Measurements from ENCODE around the gene RBMS3.
A peak's percentile ranks its signal among the peaks of the same experiment; 100 is the strongest.

Gene RBMS3

DNA sequence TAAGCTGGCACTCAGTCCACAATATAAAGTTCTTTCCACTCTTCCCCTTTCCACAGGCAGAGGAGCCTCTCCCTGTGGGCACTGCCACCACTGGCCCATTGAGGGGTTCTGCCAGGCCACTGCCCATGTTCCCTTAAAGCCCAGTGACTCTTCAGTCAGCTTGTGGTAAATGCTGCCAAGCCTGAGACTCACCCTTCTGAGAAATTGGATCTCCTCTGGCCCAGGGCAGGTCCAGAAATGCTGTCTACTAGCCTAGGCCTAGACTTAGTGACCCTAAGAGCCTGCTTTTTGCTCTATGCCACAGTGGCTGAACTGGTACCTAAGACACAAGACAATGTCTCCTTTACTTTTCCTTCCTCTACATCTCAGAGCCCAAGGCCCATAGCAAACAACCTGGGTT, 295.8 kb downstream of the RBMS3 start:
- DNase-seq (ENCODE audit: low read depth), result no peak

- DNase-seq (ENCODE audit: low read depth), result no peak
These were observed 296.4 kb downstream of the RBMS3 start for GRCh38 chr3:29577250-29577649.

DNA sequence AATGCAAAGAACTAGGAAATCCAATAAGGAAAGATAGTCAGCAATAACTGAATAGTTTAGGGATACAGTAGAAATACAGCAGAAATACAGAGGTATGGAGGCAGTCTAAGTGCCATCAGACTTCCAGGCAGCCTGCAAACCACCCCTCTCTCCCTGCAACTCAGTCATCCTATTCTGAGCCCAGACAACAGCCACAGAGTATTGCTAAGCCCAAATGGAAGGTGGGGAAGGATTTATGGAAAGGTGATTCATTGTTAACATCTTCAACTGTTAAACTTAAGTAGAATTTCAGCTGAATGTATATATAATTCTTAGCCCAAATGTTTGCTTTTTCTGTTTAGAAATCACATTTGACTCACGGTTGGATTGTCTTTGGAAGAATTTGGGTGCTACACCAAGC, 300.4 kb downstream of the RBMS3 start:
- DNase-seq (ENCODE audit: low read depth), result no peak

DNA sequence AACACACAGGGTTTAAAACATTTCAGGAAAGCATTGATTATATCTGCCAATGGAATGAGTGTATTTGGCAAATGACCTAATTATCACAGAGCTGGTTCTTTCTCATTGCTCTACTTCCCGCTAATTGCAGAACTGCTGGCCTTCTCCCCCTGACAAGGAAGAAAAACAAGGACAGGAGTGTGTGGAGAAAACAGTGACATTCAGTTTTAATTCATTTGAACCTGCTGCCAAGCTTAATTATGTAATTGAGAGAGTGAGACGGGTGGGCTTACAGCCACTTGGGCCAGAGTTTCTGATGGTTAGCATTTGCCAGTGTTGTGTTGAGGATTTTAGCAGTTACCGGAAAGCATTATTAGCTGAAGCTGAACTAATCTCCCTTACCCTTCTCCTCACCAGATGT, 301.4 kb downstream of the RBMS3 start:
- DNase-seq (ENCODE audit: low read depth), result no peak

GRCh38 chr3:29583861-29584260, 303.0 kb downstream of the RBMS3 start:
- DNase-seq (ENCODE audit: low read depth), result peak; percentile 83

GRCh38 chr3:29585368-29585767, 304.5 kb downstream of the RBMS3 start:
- no peak for DNase-seq (ENCODE audit: low read depth)

- no peak for DNase-seq (ENCODE audit: low read depth)
These were observed 306.5 kb downstream of the RBMS3 start for GRCh38 chr3:29587340-29587739.

DNA sequence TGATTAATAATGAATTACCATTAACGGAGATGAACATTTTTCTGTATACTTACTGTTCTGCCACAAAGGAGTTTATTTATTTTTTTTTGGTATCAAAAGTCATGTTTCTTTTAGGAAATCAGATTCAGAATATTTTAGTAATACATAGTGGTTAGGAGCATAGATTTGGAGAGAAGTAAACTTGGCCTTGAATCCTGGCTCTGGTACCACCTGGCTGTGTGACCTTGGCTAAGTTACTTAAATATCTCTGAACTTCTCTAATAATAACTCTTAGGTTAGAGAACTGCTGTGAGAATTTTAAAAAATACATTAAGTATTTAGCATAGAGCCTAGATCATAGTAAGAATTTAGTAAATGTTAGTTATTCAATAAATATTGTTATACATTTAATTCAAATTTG, 309.1 kb downstream of the RBMS3 start:
- no peak for DNase-seq (ENCODE audit: low read depth)

- no peak for DNase-seq (ENCODE audit: low read depth)
These were observed 309.6 kb downstream of the RBMS3 start for GRCh38 chr3:29590461-29590860.

GRCh38 chr3:29591579-29591978, 310.7 kb downstream of the RBMS3 start:
- DNase-seq (ENCODE audit: low read depth), result peak; percentile 27

- no peak for DNase-seq (ENCODE audit: low read depth)
These were observed 312.9 kb downstream of the RBMS3 start for GRCh38 chr3:29593802-29594201.

DNA sequence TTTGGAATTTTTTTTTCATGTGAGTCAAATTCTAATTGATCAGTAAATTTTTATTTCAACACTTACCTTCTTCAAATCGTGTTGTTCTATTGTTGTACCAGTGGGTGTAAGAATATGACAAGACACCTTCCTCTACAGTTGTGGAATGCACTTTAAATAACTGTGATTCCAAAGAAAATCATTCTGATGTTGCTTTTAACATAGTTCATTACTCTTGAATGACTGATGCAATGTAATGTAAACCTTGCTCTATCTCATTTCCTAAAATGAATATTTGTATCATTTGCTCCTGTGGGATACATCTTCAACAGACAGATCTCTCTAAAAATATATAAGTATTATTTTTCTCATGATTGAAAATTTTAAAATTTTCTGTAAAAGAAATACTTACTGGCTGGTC, 313.4 kb downstream of the RBMS3 start:
- DNase-seq (ENCODE audit: low read depth), result no peak

DNA sequence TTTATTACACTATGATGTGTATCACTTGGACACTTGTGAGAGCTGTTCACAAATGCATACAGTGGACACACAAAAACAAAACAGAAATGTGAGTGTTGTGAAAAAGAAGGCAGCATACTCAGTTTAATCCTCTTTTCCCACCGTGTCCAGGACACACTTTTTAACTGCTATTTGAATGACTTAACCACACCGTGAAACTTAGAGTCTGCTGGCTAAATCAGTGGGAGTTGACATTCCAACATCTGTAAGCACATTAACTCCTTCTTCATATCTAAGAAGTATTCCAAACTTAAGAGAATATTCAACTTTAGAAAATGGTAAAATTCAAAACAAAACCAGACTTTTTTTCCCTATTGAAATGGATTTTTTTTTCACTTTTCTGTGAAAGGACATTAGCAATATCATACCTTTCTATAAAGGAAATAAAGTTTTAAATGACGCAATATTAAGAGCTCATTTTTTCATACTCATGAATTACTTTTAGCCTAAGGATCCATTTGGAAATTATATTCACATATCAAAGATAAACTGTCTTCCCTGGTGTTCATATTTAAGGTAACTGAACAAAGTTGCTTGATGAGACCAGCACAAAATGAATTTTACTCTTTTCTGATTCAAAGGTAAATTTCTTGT, 316.6 kb downstream of the RBMS3 start:
- peak; percentile 81 for DNase-seq (ENCODE audit: low read depth)

DNA sequence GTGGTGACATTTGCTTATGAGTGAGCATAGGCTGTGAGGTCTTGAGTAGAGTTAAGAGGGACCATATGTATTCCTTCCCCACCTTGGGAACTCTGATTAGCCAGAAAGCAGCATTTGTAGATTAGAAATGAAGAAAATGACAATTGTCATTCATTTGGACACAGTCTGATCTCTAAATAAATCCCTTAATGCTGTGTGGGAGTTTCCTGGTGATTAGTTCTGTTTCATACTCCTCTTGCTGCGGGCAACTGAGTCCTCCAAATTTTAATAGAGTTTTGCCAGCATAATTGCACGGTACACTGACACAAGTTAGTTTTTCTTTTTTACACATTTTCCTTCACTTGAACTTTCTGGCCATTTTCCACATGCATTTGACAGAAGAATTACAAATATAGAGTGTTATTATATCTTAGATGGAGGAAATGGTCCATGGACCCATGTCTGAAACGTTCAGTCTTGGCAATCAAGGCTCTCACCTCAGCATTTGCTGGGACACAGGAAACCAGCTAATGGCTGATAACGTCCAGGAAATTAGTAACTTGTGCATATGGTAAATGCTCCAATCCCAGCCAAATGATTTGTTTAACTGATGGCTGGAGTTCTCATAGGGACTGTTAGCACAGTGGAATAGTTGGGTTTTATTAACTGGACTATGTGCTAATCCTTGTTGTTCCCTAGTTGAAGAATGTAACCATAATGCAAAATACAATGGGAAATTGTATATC, 321.2 kb downstream of the RBMS3 start:
- no peak for DNase-seq (ENCODE audit: low read depth)

DNA sequence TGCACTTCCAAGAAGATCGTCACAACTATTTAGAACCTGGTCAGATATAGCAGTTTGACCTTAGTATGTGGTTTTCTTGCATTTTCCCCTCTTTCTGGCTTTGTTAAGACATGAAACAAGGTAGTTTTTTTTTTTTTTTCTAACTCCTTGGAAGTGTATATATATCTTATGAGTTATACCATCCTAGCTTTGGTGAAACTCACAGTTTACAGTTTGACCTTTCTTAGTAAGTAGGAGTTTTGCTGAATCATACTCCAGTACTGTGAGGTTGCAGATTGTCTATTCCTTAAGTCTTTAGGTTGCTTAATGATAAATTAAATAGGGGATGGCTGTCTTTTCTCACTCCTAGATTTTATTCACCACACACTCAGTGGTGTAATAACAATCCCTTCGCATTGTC, 325.0 kb downstream of the RBMS3 start:
- DNase-seq (ENCODE audit: low read depth), result peak; percentile 93

GRCh38 chr3:29606416-29606815, 325.5 kb downstream of the RBMS3 start:
- DNase-seq (ENCODE audit: low read depth), result no peak

GRCh38 chr3:29608414-29609327, 327.8 kb downstream of the RBMS3 start:
- no peak for DNase-seq (ENCODE audit: low read depth)

- no peak for DNase-seq (ENCODE audit: low read depth)
These were observed 328.5 kb downstream of the RBMS3 start for GRCh38 chr3:29609328-29609811.

- DNase-seq (ENCODE audit: low read depth), result no peak
These were observed 329.9 kb downstream of the RBMS3 start for GRCh38 chr3:29610781-29611180.

- DNase-seq (ENCODE audit: low read depth), result no peak
These were observed 330.4 kb downstream of the RBMS3 start for GRCh38 chr3:29611252-29611651.

DNA sequence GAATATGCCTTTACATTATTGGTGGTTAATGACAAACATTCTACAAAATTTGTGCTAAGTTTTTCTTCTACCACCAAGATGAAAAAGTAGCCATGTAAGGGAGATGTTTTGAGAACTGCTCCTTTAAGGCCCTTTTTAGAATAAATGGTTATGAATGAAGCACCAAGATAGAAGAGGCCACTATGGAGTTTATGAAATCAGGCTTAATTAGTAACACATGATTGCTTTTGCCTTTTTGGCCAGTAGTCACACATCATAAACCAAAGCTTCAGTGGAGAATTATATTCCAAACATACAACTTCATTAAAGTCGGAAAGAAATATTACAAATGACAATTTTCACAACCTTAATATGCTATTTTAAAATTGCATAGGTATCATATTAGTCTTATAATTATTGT, 331.7 kb downstream of the RBMS3 start:
- DNase-seq (ENCODE audit: low read depth), result no peak

- no peak for DNase-seq (ENCODE audit: low read depth)
These were observed 334.1 kb downstream of the RBMS3 start for GRCh38 chr3:29614954-29615353.

Data from amniotic epithelial cell (primary cell).